NCI-H69 (cell line): ENCODE measurements around the gene KIAA1191.
"Not testable (repeated sequence)": the region's sequence is repeated elsewhere in the genome, so short reads cannot be mapped to it uniquely, and the experiment has no call there.

Source experiments
- DNase-seq: peaks from one replicate; lab custom pipeline; 2025; lab: John Stamatoyannopoulos, UW

The KIAA1191 gene

GRCh38 chr5:176317534-176318374 is 43.8 kb downstream of the KIAA1191 start:
- no peak for DNase-seq

- DNase-seq: not testable (repeated sequence)
Observed at GRCh38 chr5:176305356-176305755, 56.2 kb downstream of the KIAA1191 start.
